Liver (tissue), 3 donors: ENCODE measurements around the gene INHBB.

Experiments used
- CTCF ChIP-seq: fragments of 150-350 bp; IDR thresholded peaks from 2 replicates; pipeline ENCODE4 v1.5.1; 2017; ENCODE audit warnings: improper control_type of control experiment, low read depth, low read length; ENCODE audit not compliant: missing input control
- JUND ChIP-seq, 2 donors: IDR thresholded peaks; 2 replicates each; pipeline ENCODE4 v1.6.1; 2016; ENCODE audit warnings: antibody characterized with exemption in 2 of 2
- RAD21 ChIP-seq, 2 donors: IDR thresholded peaks; 2 replicates each; pipeline ENCODE4 v1.6.1; 2016; ENCODE audit warnings: antibody characterized with exemption in 2 of 2, mild to moderate bottlenecking in 2 of 2
- TF ChIP-seq, protein P1 (sequence below): IDR thresholded peaks from 2 replicates; pipeline ENCODE4 v1.6.1; 2016; ENCODE audit warnings: antibody characterized with exemption
- TF ChIP-seq, protein P2 (sequence below): IDR thresholded peaks from 2 replicates; pipeline ENCODE4 v1.6.1; 2016; ENCODE audit warnings: antibody characterized with exemption, mild to moderate bottlenecking
- donor health status: healthy.
- donor health status: healthy.

- no peak for TF ChIP-seq CTCF
- TF ChIP-seq, protein P1, sequence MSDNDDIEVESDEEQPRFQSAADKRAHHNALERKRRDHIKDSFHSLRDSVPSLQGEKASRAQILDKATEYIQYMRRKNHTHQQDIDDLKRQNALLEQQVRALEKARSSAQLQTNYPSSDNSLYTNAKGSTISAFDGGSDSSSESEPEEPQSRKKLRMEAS = no peak
- no peak for TF ChIP-seq RAD21 (IDR thresholded peaks at IDR 0.05)
- no peak for TF ChIP-seq JUND (IDR thresholded peaks at IDR 0.05)
- TF ChIP-seq, protein P2, sequence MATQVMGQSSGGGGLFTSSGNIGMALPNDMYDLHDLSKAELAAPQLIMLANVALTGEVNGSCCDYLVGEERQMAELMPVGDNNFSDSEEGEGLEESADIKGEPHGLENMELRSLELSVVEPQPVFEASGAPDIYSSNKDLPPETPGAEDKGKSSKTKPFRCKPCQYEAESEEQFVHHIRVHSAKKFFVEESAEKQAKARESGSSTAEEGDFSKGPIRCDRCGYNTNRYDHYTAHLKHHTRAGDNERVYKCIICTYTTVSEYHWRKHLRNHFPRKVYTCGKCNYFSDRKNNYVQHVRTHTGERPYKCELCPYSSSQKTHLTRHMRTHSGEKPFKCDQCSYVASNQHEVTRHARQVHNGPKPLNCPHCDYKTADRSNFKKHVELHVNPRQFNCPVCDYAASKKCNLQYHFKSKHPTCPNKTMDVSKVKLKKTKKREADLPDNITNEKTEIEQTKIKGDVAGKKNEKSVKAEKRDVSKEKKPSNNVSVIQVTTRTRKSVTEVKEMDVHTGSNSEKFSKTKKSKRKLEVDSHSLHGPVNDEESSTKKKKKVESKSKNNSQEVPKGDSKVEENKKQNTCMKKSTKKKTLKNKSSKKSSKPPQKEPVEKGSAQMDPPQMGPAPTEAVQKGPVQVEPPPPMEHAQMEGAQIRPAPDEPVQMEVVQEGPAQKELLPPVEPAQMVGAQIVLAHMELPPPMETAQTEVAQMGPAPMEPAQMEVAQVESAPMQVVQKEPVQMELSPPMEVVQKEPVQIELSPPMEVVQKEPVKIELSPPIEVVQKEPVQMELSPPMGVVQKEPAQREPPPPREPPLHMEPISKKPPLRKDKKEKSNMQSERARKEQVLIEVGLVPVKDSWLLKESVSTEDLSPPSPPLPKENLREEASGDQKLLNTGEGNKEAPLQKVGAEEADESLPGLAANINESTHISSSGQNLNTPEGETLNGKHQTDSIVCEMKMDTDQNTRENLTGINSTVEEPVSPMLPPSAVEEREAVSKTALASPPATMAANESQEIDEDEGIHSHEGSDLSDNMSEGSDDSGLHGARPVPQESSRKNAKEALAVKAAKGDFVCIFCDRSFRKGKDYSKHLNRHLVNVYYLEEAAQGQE = no peak
Measured at GRCh38 chr2:120298173-120298835, 47.6 kb upstream of the INHBB start.
